ENCODE measurements around the gene MAP3K20. TPM values are rescaled to one million over a fixed set of nuclear protein-coding genes. Genes with fewer than 3 reads are reported as not detected.

Gene MAP3K20
- total and polyA plus RNA-seq, 2 donors (not counting 3 experiments of a cell fraction or from before 2014, with no cell fraction given) = 7.8 to 31.5 TPM

DNA sequence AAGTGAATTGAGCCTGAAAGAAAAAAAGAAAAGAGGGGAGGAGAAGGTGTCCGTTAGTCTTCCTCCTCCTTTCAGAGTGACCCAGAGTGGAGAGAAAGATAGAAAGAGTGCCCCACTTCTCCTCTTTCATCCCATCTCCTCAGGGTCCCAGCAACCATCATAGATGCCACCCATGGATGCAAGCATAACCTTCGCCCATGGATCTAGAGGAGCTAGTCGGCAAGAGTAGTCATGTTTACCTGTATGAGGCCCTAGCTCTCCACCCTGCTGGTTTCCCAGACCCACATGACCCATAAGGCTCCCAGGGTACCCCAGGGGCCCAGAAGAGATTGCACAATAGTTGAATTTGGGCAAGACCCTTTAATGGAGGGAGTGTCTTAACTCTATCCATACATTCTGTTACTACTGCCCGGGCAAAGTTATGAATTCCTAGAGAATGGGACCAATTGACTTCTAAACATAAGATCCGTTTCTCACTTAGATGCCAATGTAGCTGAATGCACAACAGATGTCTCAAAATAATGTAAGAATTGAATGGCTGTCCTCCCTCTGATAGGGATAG is 223.0 kb downstream of the MAP3K20 start:
- Histone ChIP-seq H3K4me2 (ENCODE audit: insufficient read depth, low read length) (no peak overlapping the region), H3K27me3 (ENCODE audit: control insufficient read depth in 2 of 2, insufficient read depth in 2 of 2, low read length in 2 of 2) (no peaks in the 10 kb centered on the region), H3K9ac (replicated peaks; ENCODE audit: extremely low read depth, insufficient read depth, low read length) (no peak overlapping the region), H3K4me3 (replicated peaks in 1 of 3; ENCODE audit: insufficient read depth in 1 of 3, low read depth in 1 of 3, low read length in 3 of 3) (no peak overlapping the region), H4K20me1 (replicated peaks; ENCODE audit: control insufficient read depth, extremely low read depth, insufficient read depth, low read length) (no peaks in the 10 kb centered on the region), H3K9me1 (replicated peaks; ENCODE audit: control insufficient read depth, extremely low read depth, insufficient read depth, low read length) (no peaks in the 10 kb centered on the region), H3K4me1 (ENCODE audit: control insufficient read depth, extremely low read depth, insufficient read depth, low read length) (no peaks in the 10 kb centered on the region), H2AFZ (ENCODE audit: low read depth, low read length) (no peak overlapping the region), H3K27ac (ENCODE audit: insufficient read depth, low read depth, low read length) (no peak overlapping the region), H3K9me3 (replicated peaks; ENCODE audit: control insufficient read depth, insufficient read depth, low read length) (peaks cover 3% of the 10 kb centered on the region), H3K79me2 (ENCODE audit: control insufficient read depth, insufficient read depth, low read length) (no peaks in the 10 kb centered on the region), H3K36me3 (ENCODE audit: control insufficient read depth in 2 of 2, extremely low read depth in 1 of 2, insufficient read depth in 2 of 2, low read length in 2 of 2) (no peaks in the 10 kb centered on the region)
- dilution Hi-C loops (cut with MboI; ENCODE audit: extremely low pct_ligation_motif_present, low sequenced_read_pairs) = no loop called here
- ChIA-PET POLR2A (no interaction called here), CTCF (no interaction called here)
- FAIRE-seq (no peak), DNase-seq (ENCODE audit: low read depth, low spot score) (no peak)
- no peak for TF ChIP-seq MYC (IDR thresholded peaks at IDR 0.05; ENCODE audit: low read depth, low read length)
- no TSS peak for BruUV-seq (replicated peaks)
- intact Hi-C loops (cut with micrococcal nuclease) = no loop called here

DNA sequence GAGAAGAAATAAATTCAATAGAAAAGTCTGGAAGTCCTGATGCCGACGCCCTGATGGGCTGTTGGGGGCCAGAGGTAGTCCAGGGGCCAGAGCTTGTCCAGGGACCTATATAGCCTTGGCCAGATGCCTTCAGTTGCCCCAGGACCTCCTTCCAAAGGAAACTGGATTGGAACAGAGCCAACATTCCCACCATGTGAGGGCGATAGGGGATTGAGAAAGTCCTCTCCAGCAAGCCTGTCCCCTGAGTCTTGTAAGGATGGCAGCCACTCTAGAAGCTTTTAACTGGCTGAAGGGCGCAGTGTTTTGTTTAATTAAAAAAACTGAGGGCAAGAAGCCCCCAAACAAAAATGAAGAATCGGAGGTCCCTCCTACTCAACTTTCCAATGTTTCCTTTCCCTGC is 224.1 kb downstream of the MAP3K20 start:
- POLR2A ChIA-PET = no interaction called here
- no peak for TF ChIP-seq EZH2 (IDR thresholded peaks at IDR 0.05; ENCODE audit: borderline replicate concordance, low read depth, low read length, severe bottlenecking)
- no peak for TF ChIP-seq FOS (IDR thresholded peaks at IDR 0.05; ENCODE audit: borderline replicate concordance, insufficient read depth, low read length)
- TF ChIP-seq, protein P1, sequence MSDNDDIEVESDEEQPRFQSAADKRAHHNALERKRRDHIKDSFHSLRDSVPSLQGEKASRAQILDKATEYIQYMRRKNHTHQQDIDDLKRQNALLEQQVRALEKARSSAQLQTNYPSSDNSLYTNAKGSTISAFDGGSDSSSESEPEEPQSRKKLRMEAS (IDR thresholded peaks at IDR 0.05; ENCODE audit: insufficient read depth, insufficient read length) = no peak
- no peak for TF ChIP-seq MYC (IDR thresholded peaks at IDR 0.05; ENCODE audit: low read depth, low read length)
- no peak for TF ChIP-seq POLR2A (IDR thresholded peaks at IDR 0.05; ENCODE audit: low read depth, low read length)
- no peak for TF ChIP-seq JUN (IDR thresholded peaks at IDR 0.05; ENCODE audit: borderline replicate concordance, insufficient read depth, insufficient read length, low read depth)
- TF ChIP-seq, protein P2, sequence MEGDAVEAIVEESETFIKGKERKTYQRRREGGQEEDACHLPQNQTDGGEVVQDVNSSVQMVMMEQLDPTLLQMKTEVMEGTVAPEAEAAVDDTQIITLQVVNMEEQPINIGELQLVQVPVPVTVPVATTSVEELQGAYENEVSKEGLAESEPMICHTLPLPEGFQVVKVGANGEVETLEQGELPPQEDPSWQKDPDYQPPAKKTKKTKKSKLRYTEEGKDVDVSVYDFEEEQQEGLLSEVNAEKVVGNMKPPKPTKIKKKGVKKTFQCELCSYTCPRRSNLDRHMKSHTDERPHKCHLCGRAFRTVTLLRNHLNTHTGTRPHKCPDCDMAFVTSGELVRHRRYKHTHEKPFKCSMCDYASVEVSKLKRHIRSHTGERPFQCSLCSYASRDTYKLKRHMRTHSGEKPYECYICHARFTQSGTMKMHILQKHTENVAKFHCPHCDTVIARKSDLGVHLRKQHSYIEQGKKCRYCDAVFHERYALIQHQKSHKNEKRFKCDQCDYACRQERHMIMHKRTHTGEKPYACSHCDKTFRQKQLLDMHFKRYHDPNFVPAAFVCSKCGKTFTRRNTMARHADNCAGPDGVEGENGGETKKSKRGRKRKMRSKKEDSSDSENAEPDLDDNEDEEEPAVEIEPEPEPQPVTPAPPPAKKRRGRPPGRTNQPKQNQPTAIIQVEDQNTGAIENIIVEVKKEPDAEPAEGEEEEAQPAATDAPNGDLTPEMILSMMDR (IDR thresholded peaks at IDR 0.05; ENCODE audit: extremely low read depth in 1 of 2, insufficient read depth in 1 of 2, low read depth in 1 of 2, low read length in 2 of 2) = no peak
- no peak for TF ChIP-seq POLR2AphosphoS5 (IDR thresholded peaks at IDR 0.05; ENCODE audit: insufficient read depth, low read depth, low read length)
- TF ChIP-seq GATA2 (IDR thresholded peaks at IDR 0.05; ENCODE audit: insufficient read depth, insufficient read length, low read depth, low read length) = no peak
- Histone ChIP-seq H3K27ac (ENCODE audit: insufficient read depth, low read depth, low read length) (no peak overlapping the region), H3K4me2 (ENCODE audit: insufficient read depth, low read length) (no peak overlapping the region), H2AFZ (ENCODE audit: low read depth, low read length) (no peak overlapping the region), H3K9ac (replicated peaks; ENCODE audit: extremely low read depth, insufficient read depth, low read length) (no peak overlapping the region), H3K9me3 (replicated peaks; ENCODE audit: control insufficient read depth, insufficient read depth, low read length) (peaks cover 3% of the 10 kb centered on the region), H3K4me1 (ENCODE audit: control insufficient read depth, extremely low read depth, insufficient read depth, low read length) (no peaks in the 10 kb centered on the region), H3K36me3 (ENCODE audit: control insufficient read depth in 2 of 2, extremely low read depth in 1 of 2, insufficient read depth in 2 of 2, low read length in 2 of 2) (no peaks in the 10 kb centered on the region), H3K27me3 (ENCODE audit: control insufficient read depth in 2 of 2, insufficient read depth in 2 of 2, low read length in 2 of 2) (no peaks in the 10 kb centered on the region), H3K4me3 (replicated peaks in 1 of 3; ENCODE audit: insufficient read depth in 1 of 3, low read depth in 1 of 3, low read length in 3 of 3) (no peak overlapping the region), H3K9me1 (replicated peaks; ENCODE audit: control insufficient read depth, extremely low read depth, insufficient read depth, low read length) (no peaks in the 10 kb centered on the region), H4K20me1 (replicated peaks; ENCODE audit: control insufficient read depth, extremely low read depth, insufficient read depth, low read length) (no peaks in the 10 kb centered on the region), H3K79me2 (ENCODE audit: control insufficient read depth, insufficient read depth, low read length) (no peaks in the 10 kb centered on the region)
- CTCF ChIA-PET = no interaction called here
- dilution Hi-C loops (cut with MboI; ENCODE audit: extremely low pct_ligation_motif_present, low sequenced_read_pairs) (no loop called here), intact Hi-C loops (cut with micrococcal nuclease) (no loop called here)
- FAIRE-seq (no peak), DNase-seq (ENCODE audit: low read depth, low spot score) (no peak)
- no TSS peak for BruUV-seq (replicated peaks)
